HG02884 (cell line): ENCODE results near the gene MAPKAPK5.
"Not testable (repeated sequence)": the region's sequence is repeated elsewhere in the genome, so short reads cannot be mapped to it uniquely, and the experiment has no call there.

Source experiments
- ATAC-seq: cut with Tn5 transposase; IDR thresholded peaks from one replicate; pipeline ENCODE4 v1.9.1; 2021; ENCODE audit warnings: mild to moderate bottlenecking, moderate library complexity; ENCODE audit not compliant: unreplicated experiment

The MAPKAPK5 gene, protein sequence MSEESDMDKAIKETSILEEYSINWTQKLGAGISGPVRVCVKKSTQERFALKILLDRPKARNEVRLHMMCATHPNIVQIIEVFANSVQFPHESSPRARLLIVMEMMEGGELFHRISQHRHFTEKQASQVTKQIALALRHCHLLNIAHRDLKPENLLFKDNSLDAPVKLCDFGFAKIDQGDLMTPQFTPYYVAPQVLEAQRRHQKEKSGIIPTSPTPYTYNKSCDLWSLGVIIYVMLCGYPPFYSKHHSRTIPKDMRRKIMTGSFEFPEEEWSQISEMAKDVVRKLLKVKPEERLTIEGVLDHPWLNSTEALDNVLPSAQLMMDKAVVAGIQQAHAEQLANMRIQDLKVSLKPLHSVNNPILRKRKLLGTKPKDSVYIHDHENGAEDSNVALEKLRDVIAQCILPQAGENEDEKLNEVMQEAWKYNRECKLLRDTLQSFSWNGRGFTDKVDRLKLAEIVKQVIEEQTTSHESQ

DNA sequence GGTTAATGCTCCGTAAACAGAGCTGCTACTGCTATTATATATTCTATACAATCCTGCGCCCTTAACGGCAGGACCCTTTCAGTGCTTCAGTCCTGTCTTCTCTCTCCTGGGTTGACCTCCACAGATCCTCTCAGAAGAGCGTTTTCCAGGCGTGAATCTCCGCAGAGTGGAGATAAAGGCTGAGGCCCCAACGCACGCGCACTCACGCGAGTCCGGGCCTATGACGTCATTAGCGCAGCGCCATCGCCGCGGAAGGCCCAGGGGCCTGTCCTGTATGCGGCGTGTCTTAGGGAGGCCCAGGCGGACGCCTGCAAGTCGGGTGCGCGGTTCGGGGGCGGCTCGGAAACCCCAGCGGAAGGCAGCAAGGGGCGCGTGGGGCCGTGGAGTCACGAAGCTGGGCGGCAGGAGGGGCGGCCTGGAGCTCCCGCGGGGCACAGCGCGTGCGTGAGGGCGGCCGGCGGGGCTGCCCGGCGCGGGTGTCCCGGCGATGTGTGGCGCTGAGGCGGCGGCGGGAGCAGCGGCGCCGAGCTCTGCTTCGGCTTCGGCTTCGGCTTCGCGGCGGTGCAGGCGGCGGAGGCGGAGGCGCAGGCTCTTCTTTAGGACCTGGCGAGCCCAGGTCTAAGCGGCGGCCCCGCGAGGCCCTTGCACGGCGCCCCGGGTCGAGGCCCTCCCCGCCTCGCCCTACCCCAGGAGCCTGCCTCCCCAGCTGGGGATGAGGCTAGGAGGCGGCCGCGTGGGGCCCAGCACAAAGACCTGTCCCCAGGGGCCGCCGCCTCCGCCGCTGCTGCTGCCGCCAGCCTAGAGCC, at the start of gene MAPKAPK5:
TSS of gene MAPKAPK5 (plus strand) at position 479 of the 806 bp plus-strand sequence. CDS start 506 bp downstream, outside the sequence.
- ATAC-seq, result peak; percentile 67

DNA sequence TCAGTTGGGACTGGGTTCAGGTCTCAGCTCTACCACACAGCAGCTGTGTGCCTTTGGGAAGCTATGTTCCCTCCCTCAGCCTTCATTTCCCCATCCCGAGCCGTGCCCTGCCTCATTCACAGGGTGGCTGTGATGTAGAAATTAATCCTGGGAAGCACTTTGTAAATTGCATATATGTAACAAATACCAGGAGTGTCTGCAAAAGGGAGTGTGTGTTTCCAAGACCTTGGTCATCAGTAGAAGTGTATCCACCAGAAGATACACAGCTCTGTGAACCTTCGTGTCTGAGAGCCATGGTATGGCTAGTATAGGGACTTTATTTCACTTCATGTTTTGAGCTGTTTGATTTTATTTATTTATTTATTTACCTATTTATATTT, 49.2 kb upstream of the MAPKAPK5 start:
- no peak for ATAC-seq

DNA sequence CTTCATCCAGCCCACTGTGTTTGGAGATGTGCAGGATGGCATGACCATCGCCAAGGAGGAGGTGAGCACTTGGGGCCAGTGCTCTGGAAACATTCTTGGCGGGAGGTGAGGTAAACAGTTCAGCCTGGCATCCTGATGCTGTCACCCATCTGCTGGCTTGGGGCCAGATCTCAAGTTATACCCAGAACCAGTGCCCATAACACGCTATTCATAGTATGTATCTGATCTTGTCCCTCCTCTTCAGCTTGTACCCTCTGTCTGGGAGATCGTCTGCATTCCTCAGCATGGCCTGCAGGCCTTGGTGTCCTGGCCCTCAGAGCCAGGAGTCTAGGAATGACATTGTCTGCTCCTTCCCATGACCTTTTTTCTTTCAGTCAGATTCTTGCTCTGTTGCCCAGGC, 43.8 kb upstream of the MAPKAPK5 start:
- no peak for ATAC-seq

DNA sequence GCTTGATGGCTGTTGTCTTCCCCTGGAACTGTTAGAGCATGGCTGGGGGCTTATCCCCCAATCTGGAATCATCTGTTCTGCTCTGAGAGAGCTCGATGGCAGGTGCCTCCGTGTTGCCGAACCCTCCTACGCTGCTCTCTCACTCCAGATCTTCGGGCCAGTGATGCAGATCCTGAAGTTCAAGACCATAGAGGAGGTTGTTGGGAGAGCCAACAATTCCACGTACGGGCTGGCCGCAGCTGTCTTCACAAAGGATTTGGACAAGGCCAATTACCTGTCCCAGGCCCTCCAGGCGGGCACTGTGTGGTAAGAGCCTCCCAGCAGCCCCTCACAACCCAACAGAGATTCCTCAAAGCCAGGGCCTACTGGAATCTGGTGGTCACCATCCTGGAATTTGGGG, 42.3 kb upstream of the MAPKAPK5 start:
- ATAC-seq, result no peak

DNA sequence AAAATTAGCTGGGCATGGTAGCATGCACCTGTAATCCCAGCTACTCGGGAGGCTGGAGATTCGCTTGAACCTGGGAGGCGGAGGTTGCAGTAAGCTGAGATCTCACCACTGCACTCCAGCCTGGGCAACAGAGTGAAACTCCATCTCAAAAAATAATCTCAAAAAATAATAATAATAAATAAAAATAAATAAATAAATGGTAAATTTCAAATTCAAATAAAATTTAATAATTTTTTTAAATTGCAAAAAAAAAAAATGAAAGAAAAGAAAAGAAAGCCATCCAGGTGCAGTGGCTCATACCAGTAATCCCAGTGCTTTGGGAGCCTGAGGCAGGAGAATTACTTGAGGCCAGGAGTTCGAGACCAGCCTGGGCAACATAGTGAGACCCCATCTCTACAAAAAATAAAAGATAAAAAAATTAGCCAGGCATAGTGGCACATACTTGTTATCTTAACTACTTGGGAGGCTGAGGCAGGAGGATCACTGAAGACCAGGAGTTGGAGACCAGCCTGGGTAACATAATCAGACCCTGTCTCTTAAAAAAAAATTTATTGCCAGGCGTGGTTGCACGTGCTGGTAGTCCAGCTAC, 38.9 kb upstream of the MAPKAPK5 start:
- ATAC-seq, result no peak

DNA sequence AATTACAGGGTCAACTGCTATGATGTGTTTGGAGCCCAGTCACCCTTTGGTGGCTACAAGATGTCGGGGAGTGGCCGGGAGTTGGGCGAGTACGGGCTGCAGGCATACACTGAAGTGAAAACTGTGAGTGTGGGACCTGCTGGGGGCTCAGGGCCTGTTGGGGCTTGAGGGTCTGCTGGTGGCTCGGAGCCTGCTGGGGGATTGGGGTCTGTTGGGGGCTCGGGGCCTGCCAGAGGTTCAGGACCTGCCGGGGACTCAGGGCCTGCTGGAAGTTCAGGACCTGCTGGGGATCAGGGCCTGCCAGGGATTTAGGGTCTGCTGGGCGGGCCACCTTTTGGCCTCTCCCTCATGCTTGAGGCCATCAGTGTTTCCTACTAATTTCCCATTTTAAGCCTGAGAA, 38.2 kb upstream of the MAPKAPK5 start:
- no peak for ATAC-seq

DNA sequence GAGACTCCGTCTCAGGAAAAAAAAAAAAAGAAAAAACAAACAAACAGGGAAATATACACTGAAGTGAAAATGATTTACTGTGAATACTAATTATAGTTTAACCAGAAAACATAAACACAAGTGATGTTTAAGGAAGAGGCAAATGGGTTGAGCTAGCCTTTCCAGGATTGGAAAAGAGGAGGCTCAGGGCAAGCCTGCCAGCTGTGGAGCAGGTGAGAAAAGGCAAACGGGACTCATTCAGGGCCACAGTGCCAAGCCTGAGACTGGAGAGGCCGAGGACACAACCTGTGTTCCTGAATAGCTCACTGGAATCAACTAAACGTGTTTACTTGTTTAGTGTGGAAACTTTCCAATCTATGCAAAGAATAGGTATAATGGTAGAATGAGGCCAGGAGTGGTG, 35.7 kb upstream of the MAPKAPK5 start:
- ATAC-seq, result no peak

DNA sequence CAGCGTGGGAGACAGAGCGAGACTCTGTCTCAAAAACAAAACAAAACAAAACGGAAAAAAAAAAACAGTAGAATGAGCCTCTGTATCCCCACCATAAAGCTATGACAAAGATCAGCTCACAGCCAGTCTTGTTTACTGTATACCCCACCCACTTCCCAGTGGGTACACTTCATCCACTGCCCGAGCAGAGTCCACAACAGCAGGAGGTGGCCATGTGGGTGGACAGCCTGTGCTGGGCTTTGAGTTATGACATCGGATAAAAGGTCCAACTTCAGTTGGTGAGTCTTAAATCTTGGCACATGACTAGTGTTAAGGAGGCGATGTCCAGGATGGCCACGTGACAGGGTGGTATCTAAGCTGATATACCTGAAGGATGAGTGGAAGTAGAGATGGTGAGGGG, 34.8 kb upstream of the MAPKAPK5 start:
- ATAC-seq, result no peak

DNA sequence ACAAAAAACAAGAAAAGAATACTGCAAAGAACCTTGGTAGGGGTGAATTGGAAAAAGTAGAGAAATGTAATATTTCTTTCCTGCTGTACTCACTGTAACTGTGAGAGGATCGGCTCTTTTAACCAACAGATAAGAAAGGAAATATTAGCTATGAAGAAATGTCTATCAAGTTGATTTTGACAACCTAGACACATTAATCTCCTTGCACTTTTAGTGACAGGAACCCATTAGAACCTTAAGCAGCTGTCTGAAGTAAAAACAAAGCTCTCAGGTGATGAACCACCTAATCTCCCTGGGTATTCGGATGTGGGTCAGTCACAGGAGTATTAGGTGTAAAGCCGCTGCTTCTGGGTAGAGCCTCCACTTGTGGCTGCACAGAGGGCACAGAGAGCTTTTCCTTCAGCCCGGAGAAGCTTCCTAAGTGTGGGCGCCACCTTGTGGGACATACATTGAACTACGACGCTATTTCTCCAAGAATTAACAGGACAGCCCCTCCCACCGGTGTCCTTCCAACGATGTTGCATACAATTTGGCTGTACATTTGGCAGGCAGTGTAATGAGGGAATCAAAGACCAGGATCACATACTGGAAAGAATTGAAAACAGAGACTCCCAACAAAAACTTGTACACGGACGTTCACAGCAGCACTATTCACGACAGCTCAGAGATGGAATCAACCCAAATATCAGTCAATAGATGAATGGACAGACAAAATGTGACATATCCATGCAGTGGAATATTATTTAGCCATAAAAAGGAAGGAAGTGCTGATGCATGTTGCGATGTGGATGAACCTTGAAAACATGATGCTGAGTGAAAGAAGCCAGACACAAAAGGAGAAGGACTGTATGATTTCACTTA, 28.9 kb upstream of the MAPKAPK5 start:
- no peak for ATAC-seq

DNA sequence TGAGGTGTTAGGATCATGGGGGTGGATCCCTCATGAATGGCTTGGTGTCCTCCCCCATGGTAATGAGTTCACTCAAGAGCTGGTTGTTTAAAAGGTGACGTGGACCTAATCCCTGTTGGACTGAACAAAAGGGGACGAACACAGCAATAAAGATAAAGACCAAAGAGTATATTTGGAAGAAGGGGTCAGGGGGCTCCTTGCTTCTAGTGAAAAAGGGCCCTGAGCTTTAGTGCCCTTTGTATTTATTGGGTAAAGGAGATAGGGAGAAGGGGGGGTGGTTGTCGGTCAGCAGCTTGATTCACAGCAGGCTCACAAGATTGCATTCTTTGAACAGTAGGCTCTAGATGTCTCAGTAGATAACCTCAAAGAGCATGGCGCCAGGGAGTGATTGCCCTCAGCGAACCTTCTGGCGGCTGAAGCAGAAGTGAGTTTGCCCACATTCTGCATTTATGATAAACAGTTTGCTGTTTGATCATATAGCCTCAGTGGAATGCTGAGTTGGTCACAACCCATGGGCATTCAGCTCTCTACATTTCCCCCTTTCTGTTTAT, 25.9 kb upstream of the MAPKAPK5 start:
- ATAC-seq, result no peak

DNA sequence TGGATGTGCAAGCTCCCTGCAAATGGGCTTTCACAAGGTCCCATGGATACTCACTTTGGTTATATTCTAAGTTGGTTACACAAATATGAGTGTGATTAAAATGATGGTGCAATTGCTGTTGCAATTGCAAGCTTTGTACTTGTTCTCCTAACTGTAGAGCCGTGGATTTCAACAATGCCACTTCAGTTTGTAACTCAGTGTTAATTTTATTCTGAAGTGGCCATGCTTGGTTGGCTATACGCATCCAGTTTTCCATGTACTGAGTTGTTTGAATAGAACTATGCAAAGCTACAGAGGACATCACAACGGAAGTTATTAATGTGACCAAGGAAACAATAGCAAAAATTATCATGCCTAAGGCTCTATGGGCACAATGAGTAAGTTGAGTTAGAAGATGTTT, 25.1 kb upstream of the MAPKAPK5 start:
- not testable (repeated sequence) for ATAC-seq

DNA sequence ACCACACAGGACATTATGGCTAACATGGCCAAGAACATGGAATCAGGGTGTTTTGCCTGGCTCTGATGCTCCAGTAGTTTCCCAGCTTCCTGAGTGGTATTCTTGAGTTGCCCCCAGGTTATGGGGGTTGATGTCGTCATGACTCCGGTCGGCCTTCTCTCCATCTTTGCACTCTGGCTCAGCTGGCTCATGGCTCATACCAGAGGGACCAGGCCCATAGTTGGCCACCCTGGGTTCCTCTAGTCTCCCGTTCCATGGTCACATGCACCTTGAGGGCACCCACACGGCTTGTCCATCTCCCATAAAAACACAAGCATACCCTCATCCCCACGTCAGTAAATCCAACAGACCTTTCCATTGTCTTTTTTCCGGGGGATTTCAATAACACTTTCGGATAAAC, 23.7 kb upstream of the MAPKAPK5 start:
- ATAC-seq, result no peak

DNA sequence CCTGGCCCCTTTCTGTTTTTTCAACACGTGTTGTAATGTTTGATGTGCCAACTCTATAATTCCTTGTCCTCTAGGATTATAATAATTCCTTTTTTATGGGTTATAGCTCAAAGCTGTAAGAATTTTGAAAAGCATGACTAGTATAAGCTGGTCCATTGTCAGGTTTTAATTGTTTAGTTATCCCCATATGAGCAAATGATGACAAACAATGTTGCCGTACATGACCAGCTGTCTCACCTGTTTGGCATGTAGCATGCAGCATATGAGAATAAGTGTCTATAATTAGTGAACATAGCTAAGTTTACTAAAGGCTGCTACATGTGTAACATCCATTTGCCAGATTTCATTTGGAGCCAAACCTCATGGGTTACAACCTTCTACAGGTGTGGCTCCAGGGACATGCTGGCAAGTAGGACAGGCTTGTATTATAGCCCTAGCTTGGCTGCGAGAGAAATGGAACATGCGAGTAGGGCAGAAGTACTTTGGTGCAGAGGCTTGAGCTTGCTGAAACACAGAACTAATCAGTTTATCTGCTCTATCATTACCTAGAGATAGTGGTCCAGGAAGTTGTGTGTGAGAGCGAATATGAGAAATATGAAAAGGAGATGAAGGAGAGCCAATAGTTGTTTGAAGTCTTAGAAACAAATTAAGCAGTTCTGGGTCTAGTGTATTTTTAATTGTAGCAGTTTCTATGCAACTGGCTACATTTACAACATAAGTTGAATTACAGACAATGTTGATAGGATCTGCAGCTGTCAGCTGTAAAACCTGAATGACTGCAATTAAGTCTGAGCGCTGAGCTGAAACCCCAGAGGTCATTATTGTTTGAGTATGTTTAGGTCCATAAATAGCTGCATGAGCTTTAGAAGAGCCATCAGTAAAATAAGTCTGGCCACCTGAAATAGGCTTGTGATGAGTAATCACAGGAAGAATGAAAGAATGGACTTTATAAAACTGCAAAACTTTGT, 22.6 kb upstream of the MAPKAPK5 start:
- ATAC-seq, result no peak

DNA sequence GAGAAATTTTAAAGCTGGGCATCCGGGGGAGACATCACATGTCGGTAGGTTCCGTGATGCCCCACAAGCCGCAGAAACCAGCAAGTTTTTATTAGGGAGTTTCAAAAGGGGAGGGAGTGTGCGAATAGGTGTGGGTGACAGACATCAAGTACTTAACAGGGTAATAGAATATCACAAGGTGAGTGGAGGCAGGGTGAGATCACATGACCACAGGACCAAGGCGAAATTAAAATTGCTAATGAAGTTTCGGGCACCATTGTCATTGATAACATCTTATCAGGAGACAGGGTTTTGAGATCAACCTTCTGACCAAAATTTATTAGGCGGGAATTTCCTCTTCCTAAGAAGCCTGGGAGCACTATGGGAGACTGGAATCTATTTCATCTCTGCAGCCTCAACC, 21.2 kb upstream of the MAPKAPK5 start:
- not testable (repeated sequence) for ATAC-seq

DNA sequence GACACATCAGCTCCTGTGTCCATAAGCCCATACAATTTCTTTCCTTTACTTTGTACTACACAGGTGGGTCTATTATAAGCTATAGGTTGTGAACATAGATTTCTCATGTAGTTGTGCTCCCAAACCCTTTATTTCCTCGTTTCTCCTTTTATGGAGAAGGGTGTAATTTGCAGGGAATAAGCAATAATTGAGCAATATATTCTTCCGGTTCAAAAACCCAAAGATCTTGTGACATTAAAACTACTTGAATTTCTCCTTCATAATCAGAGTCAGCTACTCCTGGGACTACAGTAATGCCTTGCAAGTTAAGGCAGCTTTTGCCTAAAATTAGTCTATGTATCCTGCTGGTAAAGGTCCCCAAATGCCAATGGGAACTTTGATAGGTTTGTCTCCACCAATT, 19.1 kb upstream of the MAPKAPK5 start:
- ATAC-seq, result no peak

DNA sequence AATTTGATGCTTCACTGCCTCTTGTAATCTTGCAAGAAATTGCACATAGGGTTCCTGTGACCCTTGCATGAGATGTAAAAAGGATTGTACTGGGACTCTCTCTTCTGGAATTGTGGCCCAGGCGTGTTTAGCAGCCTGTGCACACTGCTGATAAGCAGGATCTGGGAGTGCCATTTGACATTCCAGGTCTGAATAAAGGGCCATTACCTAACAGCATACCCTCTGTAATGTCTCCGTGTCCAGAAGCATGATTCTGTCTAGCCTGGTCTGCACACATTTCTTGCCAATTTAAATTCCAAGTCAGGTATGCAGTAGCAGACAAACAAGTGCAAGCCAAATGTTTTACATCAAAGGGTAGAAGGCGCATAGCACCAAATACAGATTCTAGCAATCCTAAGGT, 18.1 kb upstream of the MAPKAPK5 start:
- no peak for ATAC-seq

DNA sequence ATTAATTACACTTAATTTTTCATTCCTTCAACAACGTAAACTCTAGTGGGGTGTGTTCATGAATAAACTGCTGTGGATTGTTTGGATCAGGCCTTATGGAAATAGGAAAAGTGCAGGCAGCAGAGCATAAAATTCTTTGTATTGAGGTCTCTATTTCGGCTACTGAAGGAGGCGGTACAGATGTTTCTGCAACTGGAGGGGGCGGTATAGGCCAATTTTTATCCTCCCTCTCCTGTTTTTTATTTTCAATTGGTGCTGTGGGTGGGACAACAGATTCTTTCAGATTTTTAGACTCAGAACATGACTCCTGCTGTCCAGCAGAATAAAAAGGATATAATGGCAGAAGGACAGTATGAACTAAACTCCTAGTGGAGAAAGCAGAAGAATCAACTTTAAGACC, 17.7 kb upstream of the MAPKAPK5 start:
- ATAC-seq, result not testable (repeated sequence)

DNA sequence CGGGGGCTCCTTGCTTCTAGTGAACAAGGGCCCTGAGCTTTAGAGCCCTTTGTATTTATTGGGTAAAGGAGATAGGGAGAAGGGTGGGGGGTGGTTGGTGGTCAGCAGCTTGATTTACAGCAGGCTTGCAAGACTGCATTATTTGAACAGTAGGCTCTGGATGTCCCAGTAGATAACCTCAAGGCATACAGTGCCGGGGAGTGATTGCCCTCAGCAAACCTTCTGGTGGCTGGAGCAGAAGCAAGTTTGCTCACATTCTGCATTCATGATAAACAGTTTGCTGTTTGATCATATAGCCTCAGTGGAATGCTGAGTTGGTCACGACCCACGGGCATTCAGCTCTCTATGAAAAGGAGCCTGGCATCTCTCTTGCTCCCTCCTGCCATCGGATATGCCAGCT, 16.5 kb upstream of the MAPKAPK5 start:
- no peak for ATAC-seq

DNA sequence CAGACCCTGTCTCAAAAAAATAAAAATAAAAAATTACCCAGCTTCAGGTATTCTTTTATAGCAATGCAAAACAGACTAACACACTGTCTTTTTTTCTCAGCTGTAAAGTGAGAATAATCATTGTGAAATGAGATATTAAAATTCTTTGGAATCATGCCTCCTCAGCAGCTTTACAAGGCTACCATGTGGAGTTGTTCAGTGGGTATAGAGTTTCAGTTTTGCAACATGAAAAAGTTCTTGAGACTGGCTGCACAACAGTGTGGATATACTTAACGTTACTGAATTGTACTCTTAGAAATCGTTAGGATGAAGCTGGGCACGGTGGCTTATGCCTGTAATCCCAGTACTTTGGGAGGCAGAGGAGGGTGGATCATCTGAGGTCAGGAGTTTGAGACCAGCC, 15.7 kb upstream of the MAPKAPK5 start:
- ATAC-seq, result no peak
